Panc1 (cell line): Measurements from ENCODE around the gene HRH2. TPM values are rescaled to one million over a fixed set of nuclear protein-coding genes. Genes with fewer than 3 reads are reported as not detected.
"Not testable (repeated sequence)": the region's sequence is repeated elsewhere in the genome, so short reads cannot be mapped to it uniquely, and the experiment has no call there.

Source experiments
- ATAC-seq: fragments of 200-7000 bp; cut with Tn5 transposase; 2 replicates; pipeline ENCODE4 v1.9.1; 2020; ENCODE audit warnings: mild to moderate bottlenecking, moderate library complexity
- BruUV-seq: library from RNA; stranded (reverse); fragments of 400-500 nt; replicated peaks from 2 replicates; lab custom pipeline; 2021; lab: Mats Ljungman, UMichigan
- CTCF ChIA-PET: fragments of 300-600 bp; sonication (Branson Sonifier 250); formaldehyde crosslinking; loops from one replicate; lab custom pipeline; 2022; ENCODE audit warnings: antibody characterized with exemption; lab: Charles Lee
- POLR2A ChIA-PET: fragments of 300-600 bp; sonication (Branson Sonifier 250); formaldehyde crosslinking; loops from one replicate; lab custom pipeline; 2022; ENCODE audit warnings: antibody characterized with exemption; lab: Charles Lee
- DNase-seq: peaks from one replicate; pipeline ENCODE4 v3.0.0-alpha.2; 2010; ENCODE audit warnings: low read depth, low spot score
- H3K27ac ChIP-seq: 2 replicates; pipeline ENCODE4 v1.5.1; 2011; ENCODE audit warnings: mild to moderate bottlenecking, low read length, inconsistent platforms
- H3K27me3 ChIP-seq: fragments of 200-500 bp; sonication (Bioruptor generic); 2 replicates; pipeline ENCODE4 v1.6.0; 2014; ENCODE audit warnings: low read length, inconsistent platforms; ENCODE audit not compliant: control insufficient read depth, insufficient read depth
- H3K36me3 ChIP-seq: fragments of 200-500 bp; sonication (Bioruptor generic); 2 replicates; pipeline ENCODE4 v1.5.1; 2014; ENCODE audit warnings: inconsistent platforms, mild to moderate bottlenecking, low read length, moderate library complexity; ENCODE audit not compliant: control insufficient read depth, insufficient read depth
- H3K4me1 ChIP-seq: 2 replicates; pipeline ENCODE4 v1.5.1; 2011; ENCODE audit warnings: inconsistent platforms, mild to moderate bottlenecking, low read length, moderate library complexity; ENCODE audit not compliant: control insufficient read depth, insufficient read depth
- H3K4me3 ChIP-seq, 2 experiments: 2 replicates each; pipeline ENCODE4 v1.5.1; 2011 to 2012; ENCODE audit warnings: low read depth in 2 of 2, low read length in 2 of 2, mild to moderate bottlenecking in 2 of 2, inconsistent platforms in 1 of 2, moderate library complexity in 1 of 2
- H3K9me3 ChIP-seq: fragments of 200-500 bp; sonication (Bioruptor generic); 2 replicates; pipeline ENCODE4 v1.5.1; 2014; ENCODE audit warnings: low read depth, mild to moderate bottlenecking, inconsistent platforms, low read length, moderate library complexity; ENCODE audit not compliant: control insufficient read depth, insufficient read depth
- POLR2AphosphoS5 ChIP-seq: IDR thresholded peaks from 2 replicates; pipeline ENCODE4 v1.6.1; 2012; ENCODE audit warnings: mild to moderate bottlenecking, low read depth, low read length, moderate library complexity
- SIN3A ChIP-seq: IDR thresholded peaks from 2 replicates; pipeline ENCODE4 v1.6.1; 2012; ENCODE audit warnings: low read depth, mild to moderate bottlenecking, low read length, moderate library complexity, borderline replicate concordance; ENCODE audit not compliant: insufficient read depth
- TCF7L2 ChIP-seq: IDR thresholded peaks from 2 replicates; pipeline ENCODE4 v1.6.1; 2011; ENCODE audit warnings: mild to moderate bottlenecking, low read depth, low read length, inconsistent platforms
- in situ Hi-C: cut with HindIII; loops from 2 replicates; pipeline ENCODE4 v1.10.0; 2016; ENCODE audit warnings: low sequenced_read_pairs, low pct_unique_long_range_greater_than_20kb
- intact Hi-C: fragments of 100-400 bp; cut with micrococcal nuclease; formaldehyde crosslinking; loops from one replicate; pipeline ENCODE4 v1.10.0; 2022; ENCODE audit not compliant: unreplicated experiment
- total RNA-seq: library from RNA; stranded (reverse); gene quantifications from one replicate; pipeline ENCODE4 v1.2.1, GENCODE V29; 2021; ENCODE audit not compliant: unreplicated experiment
- TF ChIP-seq, protein P1 (sequence below), 2 experiments: IDR thresholded peaks; 2 replicates each; pipeline ENCODE4 v1.6.1; 2011 to 2012; ENCODE audit warnings: low read depth in 2 of 2, control low read depth in 1 of 2, low read length in 1 of 2, mild to moderate bottlenecking in 1 of 2, moderate library complexity in 1 of 2; ENCODE audit not compliant: insufficient read depth in 1 of 2
- TF ChIP-seq, protein P2 (sequence below): fragments of 450-650 bp; IDR thresholded peaks from 2 replicates; pipeline ENCODE4 v1.5.1; 2017; ENCODE audit warnings: mild to moderate bottlenecking

Gene HRH2
- total RNA-seq, 1 experiment from 2014 or later, result 0.33 TPM

DNA sequence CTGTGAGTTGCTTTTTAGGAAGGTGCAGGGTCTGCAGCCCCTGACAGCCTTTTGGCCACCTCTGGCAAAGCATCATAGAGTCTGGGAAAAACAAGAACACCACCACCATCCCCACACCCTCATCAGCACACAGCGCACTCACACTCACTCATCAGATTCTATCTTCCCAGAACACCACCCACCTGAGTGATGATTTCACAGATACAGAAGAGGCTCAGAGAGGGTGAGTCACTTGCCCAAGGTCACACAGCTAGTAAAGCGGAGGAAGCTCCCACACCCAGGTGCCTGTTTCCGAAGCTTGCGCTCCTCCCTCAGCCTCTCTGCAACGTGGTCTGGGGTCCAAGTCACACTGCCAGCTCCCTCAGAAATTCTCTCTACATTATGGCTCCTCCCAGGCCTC is 41.8 kb upstream of the HRH2 start:
- Histone ChIP-seq H3K4me1 (no peaks in the 10 kb centered on the region), H3K27me3 (no peaks in the 10 kb centered on the region)
- CTCF ChIA-PET, result no interaction called here

DNA sequence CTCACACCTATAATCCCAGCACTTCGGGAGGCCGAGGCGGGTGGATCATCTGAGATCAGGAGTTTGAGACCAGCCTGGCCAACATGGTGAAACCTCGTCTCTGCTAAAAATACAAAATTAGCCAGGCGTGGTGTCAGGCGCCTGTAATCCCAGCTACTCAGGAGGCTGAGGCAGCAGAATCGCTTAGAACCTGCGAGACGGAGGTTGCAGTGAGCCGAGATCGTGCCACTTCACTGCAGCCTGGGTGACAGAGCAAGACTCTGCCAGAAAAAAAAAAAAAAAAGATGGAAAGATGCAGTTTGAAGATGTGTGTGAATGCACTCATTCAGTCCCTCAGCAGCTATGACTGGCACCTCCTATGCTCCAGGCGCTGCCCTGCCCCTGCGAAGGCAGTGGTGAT is 41.3 kb upstream of the HRH2 start:
- ATAC-seq, H3K27me3 ChIP-seq, H3K4me3 ChIP-seq, POLR2A ChIA-PET, H3K36me3 ChIP-seq, in situ Hi-C loops, CTCF ChIA-PET, BruUV-seq, DNase-seq, intact Hi-C loops, H3K4me1 ChIP-seq, H3K27ac ChIP-seq, H3K9me3 ChIP-seq: not testable (repeated sequence)

More for the DNA sequence above, 41.8 kb upstream of the HRH2 start:
- no peak for TF ChIP-seq SIN3A
- TF ChIP-seq, protein P1, sequence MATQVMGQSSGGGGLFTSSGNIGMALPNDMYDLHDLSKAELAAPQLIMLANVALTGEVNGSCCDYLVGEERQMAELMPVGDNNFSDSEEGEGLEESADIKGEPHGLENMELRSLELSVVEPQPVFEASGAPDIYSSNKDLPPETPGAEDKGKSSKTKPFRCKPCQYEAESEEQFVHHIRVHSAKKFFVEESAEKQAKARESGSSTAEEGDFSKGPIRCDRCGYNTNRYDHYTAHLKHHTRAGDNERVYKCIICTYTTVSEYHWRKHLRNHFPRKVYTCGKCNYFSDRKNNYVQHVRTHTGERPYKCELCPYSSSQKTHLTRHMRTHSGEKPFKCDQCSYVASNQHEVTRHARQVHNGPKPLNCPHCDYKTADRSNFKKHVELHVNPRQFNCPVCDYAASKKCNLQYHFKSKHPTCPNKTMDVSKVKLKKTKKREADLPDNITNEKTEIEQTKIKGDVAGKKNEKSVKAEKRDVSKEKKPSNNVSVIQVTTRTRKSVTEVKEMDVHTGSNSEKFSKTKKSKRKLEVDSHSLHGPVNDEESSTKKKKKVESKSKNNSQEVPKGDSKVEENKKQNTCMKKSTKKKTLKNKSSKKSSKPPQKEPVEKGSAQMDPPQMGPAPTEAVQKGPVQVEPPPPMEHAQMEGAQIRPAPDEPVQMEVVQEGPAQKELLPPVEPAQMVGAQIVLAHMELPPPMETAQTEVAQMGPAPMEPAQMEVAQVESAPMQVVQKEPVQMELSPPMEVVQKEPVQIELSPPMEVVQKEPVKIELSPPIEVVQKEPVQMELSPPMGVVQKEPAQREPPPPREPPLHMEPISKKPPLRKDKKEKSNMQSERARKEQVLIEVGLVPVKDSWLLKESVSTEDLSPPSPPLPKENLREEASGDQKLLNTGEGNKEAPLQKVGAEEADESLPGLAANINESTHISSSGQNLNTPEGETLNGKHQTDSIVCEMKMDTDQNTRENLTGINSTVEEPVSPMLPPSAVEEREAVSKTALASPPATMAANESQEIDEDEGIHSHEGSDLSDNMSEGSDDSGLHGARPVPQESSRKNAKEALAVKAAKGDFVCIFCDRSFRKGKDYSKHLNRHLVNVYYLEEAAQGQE (IDR thresholded peaks at IDR 0.05; ENCODE audit: insufficient read depth in 1 of 2, low read depth in 2 of 2, low read length in 1 of 2), result no peak
- no peak for TF ChIP-seq TCF7L2
- TF ChIP-seq, protein P2, sequence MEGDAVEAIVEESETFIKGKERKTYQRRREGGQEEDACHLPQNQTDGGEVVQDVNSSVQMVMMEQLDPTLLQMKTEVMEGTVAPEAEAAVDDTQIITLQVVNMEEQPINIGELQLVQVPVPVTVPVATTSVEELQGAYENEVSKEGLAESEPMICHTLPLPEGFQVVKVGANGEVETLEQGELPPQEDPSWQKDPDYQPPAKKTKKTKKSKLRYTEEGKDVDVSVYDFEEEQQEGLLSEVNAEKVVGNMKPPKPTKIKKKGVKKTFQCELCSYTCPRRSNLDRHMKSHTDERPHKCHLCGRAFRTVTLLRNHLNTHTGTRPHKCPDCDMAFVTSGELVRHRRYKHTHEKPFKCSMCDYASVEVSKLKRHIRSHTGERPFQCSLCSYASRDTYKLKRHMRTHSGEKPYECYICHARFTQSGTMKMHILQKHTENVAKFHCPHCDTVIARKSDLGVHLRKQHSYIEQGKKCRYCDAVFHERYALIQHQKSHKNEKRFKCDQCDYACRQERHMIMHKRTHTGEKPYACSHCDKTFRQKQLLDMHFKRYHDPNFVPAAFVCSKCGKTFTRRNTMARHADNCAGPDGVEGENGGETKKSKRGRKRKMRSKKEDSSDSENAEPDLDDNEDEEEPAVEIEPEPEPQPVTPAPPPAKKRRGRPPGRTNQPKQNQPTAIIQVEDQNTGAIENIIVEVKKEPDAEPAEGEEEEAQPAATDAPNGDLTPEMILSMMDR, result no peak
- no peak for TF ChIP-seq POLR2AphosphoS5
- POLR2A ChIA-PET, result no interaction called here
- no peak overlapping the region for H3K4me3 ChIP-seq
- intact Hi-C loops, result no loop called here
- ATAC-seq, result no peak
- H3K9me3 ChIP-seq, result no peaks in the 10 kb centered on the region
- no peak overlapping the region for H3K27ac ChIP-seq
- in situ Hi-C loops, result no loop called here
- BruUV-seq, result no TSS peak
- DNase-seq, result no peak
- H3K36me3 ChIP-seq, result no peaks in the 10 kb centered on the region

DNA sequence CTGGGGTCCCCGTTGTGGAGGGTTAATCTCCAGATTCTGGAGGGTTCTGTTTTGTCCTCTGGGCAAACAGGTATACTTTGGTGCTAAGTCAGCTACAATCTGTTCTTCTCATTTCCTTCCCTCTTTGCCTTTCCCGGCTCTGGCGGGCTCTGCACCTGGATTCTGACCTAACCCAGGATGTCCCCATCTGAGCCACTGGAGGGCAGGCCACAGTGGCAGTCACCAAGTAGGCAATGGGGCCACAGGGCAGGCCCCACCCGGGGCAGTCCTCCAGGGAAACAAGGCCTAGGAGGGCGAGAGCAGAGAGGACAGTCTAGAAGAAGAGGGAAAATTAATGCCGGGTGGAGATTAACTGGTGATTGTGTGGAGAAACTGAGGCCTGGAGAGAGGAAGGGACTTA is 40.4 kb upstream of the HRH2 start:
- Histone ChIP-seq H3K4me3 (no peak overlapping the region), H3K27me3 (no peaks in the 10 kb centered on the region), H3K27ac (no peak overlapping the region), H3K36me3 (no peaks in the 10 kb centered on the region), H3K9me3 (no peaks in the 10 kb centered on the region), H3K4me1 (no peaks in the 10 kb centered on the region)
- CTCF ChIA-PET, result no interaction called here
- TF ChIP-seq TCF7L2 (no peak), POLR2AphosphoS5 (no peak), SIN3A (no peak)
- TF ChIP-seq, protein P2, result no peak
- TF ChIP-seq, protein P1 (IDR thresholded peaks at IDR 0.05; ENCODE audit: insufficient read depth in 1 of 2, low read depth in 2 of 2, low read length in 1 of 2), result no peak
- BruUV-seq, result no TSS peak
- POLR2A ChIA-PET, result no interaction called here
- 0 out of 2 replicates have a peak, but pooled peaks have one; percentile 60 for ATAC-seq
- intact Hi-C loops, result no loop called here
- DNase-seq, result no peak
- in situ Hi-C loops, result no loop called here
